Subcutaneous adipose tissue (tissue), 4 donors: ENCODE results near the gene KCNA10. TPM values are rescaled to one million over a fixed set of nuclear protein-coding genes. Genes with fewer than 3 reads are reported as not detected.

ENCODE experiments used
- CTCF ChIP-seq: fragments of 450-650 bp; IDR thresholded peaks from one replicate; pipeline ENCODE4 v1.5.1; 2016; ENCODE audit warnings: low read depth, mild to moderate bottlenecking, control low read depth, antibody characterized with exemption, moderate library complexity
- total RNA-seq, 4 donors: library from RNA; depleted of rRNA; stranded (reverse); fragments of >200 nt; gene quantifications; one replicate each; pipeline ENCODE4 v1.1.0, GENCODE V29; 2016

KCNA10 gene
- total RNA-seq, 4 donors from 2014 or later, result not detected

- no peak for TF ChIP-seq CTCF
Measured at GRCh38 chr1:110522560-110522959, 3.6 kb upstream of the KCNA10 start.

- TF ChIP-seq CTCF, result no peak
Measured at GRCh38 chr1:110520827-110521226, 1.9 kb upstream of the KCNA10 start.

GRCh38 chr1:110515891-110516290 lies 3.1 kb downstream of the KCNA10 start:
- no peak for TF ChIP-seq CTCF

GRCh38 chr1:110515041-110515440 lies 3.9 kb downstream of the KCNA10 start:
- no peak for TF ChIP-seq CTCF

GRCh38 chr1:110513511-110513910 lies 5.5 kb downstream of the KCNA10 start:
- no peak for TF ChIP-seq CTCF

GRCh38 chr1:110511436-110511835 lies 7.5 kb downstream of the KCNA10 start:
- no peak for TF ChIP-seq CTCF

GRCh38 chr1:110509655-110510054 lies 9.3 kb downstream of the KCNA10 start:
- TF ChIP-seq CTCF, result no peak
